Neutrophil (primary cell): ENCODE measurements around the gene SLC7A14.

ENCODE experiments used
- H3K27ac ChIP-seq: fragments of 200-600 bp; sonication (generic); 2 replicates; pipeline ENCODE4 v1.5.1; 2016; ENCODE audit warnings: mild to moderate bottlenecking, moderate library complexity
- H3K27me3 ChIP-seq: fragments of 200-600 bp; sonication (generic); 2 replicates; pipeline ENCODE4 v1.6.0; 2016; ENCODE audit warnings: mild to moderate bottlenecking
- H3K36me3 ChIP-seq: fragments of 200-600 bp; sonication (generic); 2 replicates; pipeline ENCODE4 v1.5.1; 2017
- H3K4me1 ChIP-seq, 2 experiments: fragments of 200-600 bp in 1 of 2; sonication (generic) in 1 of 2; 1 replicate in 1 of 2; 2 replicates in 1 of 2; pipeline versions ENCODE4 v1.5.1 to v1.6.1; 2013 to 2016; ENCODE audit warnings: low read depth in 1 of 2, low read length in 1 of 2, mild to moderate bottlenecking in 1 of 2, moderate library complexity in 1 of 2; ENCODE audit not compliant: control insufficient read depth in 1 of 2, insufficient read depth in 1 of 2
- H3K4me3 ChIP-seq, 2 experiments: fragments of 200-600 bp in 1 of 2; sonication (generic) in 1 of 2; 1 replicate in 1 of 2; 2 replicates in 1 of 2; pipeline ENCODE4 v1.5.1; 2013 to 2016; ENCODE audit warnings: low read depth in 1 of 2, low read length in 1 of 2, mild to moderate bottlenecking in 1 of 2, moderate library complexity in 1 of 2
- H3K9me3 ChIP-seq: fragments of 200-600 bp; sonication (generic); 2 replicates; pipeline ENCODE4 v1.5.1; 2016
- TF ChIP-seq, protein P1 (sequence below): fragments of 200-600 bp; sonication (generic); IDR thresholded peaks from 2 replicates; pipeline ENCODE4 v1.5.1; 2016; ENCODE audit warnings: antibody characterized with exemption

Gene SLC7A14

DNA sequence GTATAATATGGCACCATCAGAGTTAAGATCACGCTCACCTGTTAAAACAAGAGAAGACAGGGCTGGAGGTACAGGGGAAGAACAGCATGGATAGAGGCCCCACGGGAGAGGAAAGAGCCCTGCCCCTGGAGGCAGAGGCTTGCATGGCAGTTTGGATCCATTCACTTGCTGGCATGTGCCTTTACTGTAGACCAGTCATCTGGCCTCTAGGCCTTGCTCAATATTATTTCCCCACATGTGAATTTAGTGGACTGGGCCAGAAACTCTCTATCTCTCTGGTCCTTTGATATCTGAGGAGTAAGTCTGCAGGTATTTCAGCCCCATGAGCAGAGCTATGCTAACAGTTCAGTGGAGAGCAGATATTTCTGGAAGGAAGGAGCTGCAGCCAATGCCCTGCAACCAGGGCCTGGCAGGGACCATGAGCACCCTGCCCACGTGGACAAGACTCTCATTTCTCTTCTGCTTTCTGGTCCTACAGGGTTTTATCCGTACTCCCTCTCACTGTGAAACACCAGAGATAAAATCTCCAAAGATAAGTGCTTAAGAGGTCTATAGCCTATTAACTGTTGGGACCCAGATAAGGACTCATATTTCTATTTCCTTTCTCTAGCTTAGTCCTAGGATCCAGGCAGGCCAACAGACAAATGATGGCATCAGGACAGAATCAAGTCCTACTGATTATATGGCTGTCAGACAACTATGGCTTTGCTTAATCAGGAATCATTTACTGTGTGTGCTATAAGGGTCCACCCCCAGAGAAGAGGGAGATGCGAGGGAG lies 102.2 kb downstream of the SLC7A14 start:
- TF ChIP-seq, protein P1, sequence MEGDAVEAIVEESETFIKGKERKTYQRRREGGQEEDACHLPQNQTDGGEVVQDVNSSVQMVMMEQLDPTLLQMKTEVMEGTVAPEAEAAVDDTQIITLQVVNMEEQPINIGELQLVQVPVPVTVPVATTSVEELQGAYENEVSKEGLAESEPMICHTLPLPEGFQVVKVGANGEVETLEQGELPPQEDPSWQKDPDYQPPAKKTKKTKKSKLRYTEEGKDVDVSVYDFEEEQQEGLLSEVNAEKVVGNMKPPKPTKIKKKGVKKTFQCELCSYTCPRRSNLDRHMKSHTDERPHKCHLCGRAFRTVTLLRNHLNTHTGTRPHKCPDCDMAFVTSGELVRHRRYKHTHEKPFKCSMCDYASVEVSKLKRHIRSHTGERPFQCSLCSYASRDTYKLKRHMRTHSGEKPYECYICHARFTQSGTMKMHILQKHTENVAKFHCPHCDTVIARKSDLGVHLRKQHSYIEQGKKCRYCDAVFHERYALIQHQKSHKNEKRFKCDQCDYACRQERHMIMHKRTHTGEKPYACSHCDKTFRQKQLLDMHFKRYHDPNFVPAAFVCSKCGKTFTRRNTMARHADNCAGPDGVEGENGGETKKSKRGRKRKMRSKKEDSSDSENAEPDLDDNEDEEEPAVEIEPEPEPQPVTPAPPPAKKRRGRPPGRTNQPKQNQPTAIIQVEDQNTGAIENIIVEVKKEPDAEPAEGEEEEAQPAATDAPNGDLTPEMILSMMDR, result no peak
- H3K9me3 ChIP-seq, result no peaks in the 10 kb centered on the region
- no peaks in the 10 kb centered on the region for H3K36me3 ChIP-seq
- H3K27ac ChIP-seq, result no peak overlapping the region
- H3K4me1 ChIP-seq, result no peaks in the 10 kb centered on the region
- H3K4me3 ChIP-seq, result no peak overlapping the region
- peaks cover 17% of the 10 kb centered on the region for H3K27me3 ChIP-seq

DNA sequence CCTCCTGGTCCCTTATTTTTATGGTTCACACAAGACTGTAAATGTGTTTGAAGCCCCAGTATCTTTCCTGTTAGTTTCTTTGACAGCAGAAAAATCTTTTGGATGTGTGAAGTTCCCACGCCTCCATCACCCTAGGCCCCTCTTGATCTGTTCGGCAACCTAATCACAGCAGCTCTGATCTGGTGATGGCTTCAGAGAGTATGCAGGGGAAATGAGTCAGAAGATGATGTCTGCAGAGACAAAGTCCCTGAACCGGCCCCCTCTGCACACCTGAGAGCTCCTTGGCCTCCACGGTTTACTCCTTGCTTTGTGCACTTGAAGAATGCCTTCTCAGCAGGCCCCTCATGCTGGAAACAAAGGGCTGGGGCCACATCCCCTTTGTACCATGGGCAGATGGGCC lies 103.7 kb downstream of the SLC7A14 start:
- H3K9me3 ChIP-seq, result no peaks in the 10 kb centered on the region
- H3K27me3 ChIP-seq, result peaks cover 5% of the 10 kb centered on the region
- no peaks in the 10 kb centered on the region for H3K4me1 ChIP-seq
- no peak overlapping the region for H3K27ac ChIP-seq
- TF ChIP-seq, protein P1, result no peak
- H3K4me3 ChIP-seq, result no peak overlapping the region
- H3K36me3 ChIP-seq, result no peaks in the 10 kb centered on the region

DNA sequence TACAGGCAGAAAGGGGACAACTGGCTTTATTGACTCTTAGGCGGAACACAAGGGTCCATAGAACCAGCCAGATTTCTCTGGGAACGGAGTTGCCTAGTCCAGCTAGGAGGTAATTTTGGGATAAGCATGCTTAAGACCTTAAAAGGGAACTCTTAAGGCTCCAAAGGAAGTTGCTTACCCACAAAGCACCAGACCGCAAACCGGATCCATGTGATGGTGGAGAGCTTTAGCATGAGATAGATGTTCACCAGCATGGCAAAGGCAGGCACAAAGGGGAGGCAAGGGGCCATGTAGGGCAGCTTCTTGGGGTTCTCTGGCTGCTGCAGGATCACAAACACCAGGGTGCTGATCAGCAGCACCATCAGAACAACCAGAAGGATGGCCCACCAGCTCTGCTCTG lies 105.8 kb downstream of the SLC7A14 start:
- peaks cover 10% of the 10 kb centered on the region for H3K27me3 ChIP-seq
- TF ChIP-seq, protein P1, result no peak
- H3K36me3 ChIP-seq, result no peaks in the 10 kb centered on the region
- no peaks in the 10 kb centered on the region for H3K4me1 ChIP-seq
- H3K27ac ChIP-seq, result no peak overlapping the region
- no peaks in the 10 kb centered on the region for H3K9me3 ChIP-seq
- no peak overlapping the region for H3K4me3 ChIP-seq

DNA sequence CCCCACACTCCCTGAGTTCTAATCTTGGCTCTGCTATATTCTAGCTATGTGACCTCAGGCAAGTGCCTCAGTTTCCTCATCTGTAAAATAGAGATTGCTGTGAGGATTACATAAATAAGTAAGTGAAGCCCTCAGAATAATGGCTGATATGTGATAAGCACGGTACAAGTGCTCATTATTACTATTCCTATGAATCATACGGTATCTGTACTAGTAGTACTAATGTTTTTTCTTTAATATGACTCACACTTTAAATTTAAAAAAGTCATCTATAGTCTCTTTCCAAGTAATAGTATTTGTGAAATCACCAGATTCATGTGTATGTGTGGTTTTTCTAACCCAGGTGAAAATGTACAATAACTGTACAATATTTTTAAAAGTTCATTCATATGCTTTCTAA lies 108.5 kb downstream of the SLC7A14 start:
- no peaks in the 10 kb centered on the region for H3K36me3 ChIP-seq
- no peak overlapping the region for H3K27ac ChIP-seq
- no peaks in the 10 kb centered on the region for H3K4me1 ChIP-seq
- peaks cover 30% of the 10 kb centered on the region for H3K27me3 ChIP-seq
- no peak overlapping the region for H3K4me3 ChIP-seq
- TF ChIP-seq, protein P1, result no peak
- no peaks in the 10 kb centered on the region for H3K9me3 ChIP-seq

DNA sequence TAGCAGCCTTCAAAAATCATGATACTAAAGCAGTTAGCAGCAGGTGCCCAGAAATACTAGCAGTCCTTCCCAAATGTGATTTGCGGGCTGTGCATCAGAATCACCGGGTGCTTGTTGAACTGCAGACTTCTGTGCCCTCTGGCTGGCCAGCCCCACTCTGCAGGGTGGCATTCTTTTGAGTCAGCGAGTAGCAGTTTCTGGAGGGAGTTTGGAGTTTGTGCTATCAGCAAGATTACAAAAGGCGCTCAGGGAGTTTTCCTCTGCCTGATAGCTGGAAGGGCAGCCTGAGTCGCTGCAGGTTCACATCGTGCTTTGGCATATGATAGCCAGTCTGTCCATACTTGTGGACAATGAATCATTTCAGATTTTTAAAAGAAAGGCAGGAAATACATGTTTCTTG lies 109.6 kb downstream of the SLC7A14 start:
- no peak overlapping the region for H3K27ac ChIP-seq
- no peak overlapping the region for H3K4me3 ChIP-seq
- H3K9me3 ChIP-seq, result no peaks in the 10 kb centered on the region
- H3K36me3 ChIP-seq, result no peaks in the 10 kb centered on the region
- peaks cover 36% of the 10 kb centered on the region for H3K27me3 ChIP-seq
- TF ChIP-seq, protein P1, result no peak
- no peaks in the 10 kb centered on the region for H3K4me1 ChIP-seq
